ENCODE data around the gene MACROH2A2. TPM values are rescaled to one million over a fixed set of nuclear protein-coding genes. Genes with fewer than 3 reads are reported as not detected.
A peak's percentile ranks its signal among the peaks of the same experiment; 100 is the strongest.

MACROH2A2 gene
- polyA plus RNA-seq, 3 donors from 2014 or later, result 0.57 to 1.1 TPM; not detected in 1

DNA sequence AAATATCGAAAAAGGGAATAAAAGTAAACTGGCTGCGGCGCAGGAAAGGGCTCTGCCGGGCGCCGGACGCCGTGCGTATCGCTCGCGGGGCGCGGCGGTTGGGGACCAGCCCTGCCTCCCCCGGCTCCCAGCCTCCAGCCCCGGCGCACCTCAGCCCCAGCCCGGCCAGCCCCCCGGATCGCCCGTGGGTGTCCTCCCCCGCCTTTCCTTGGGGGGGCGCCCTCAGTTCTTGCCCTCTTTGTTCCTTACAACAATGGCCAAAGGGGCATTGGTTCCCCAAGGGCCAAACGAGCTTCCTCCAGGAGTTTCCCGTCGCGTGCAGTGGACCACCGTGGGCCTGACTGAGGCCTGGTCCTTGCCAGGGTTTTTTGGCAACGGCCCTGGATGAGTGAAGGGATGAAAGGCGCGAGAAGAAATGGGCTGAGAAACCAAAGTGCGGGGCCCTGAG, 1.2 kb downstream of the MACROH2A2 start:
- no peaks in the 10 kb centered on the region for H3K9me3 Mint-ChIP-seq
- DNase-seq, result no peak
- H3K36me3 Mint-ChIP-seq, result no peaks in the 10 kb centered on the region
- H3K4me3 Mint-ChIP-seq, result no peak overlapping the region
- peaks cover 10 to 18% (median 14%) of the 10 kb centered on the region in 3 donors for H3K27me3 Mint-ChIP-seq (ENCODE audit: low read depth in 3 of 3)
- H3K4me1 Mint-ChIP-seq, result peaks cover 8 to 11% of the 10 kb centered on the region in 2 donors
- no peak overlapping the region for H3K27ac Mint-ChIP-seq

DNA sequence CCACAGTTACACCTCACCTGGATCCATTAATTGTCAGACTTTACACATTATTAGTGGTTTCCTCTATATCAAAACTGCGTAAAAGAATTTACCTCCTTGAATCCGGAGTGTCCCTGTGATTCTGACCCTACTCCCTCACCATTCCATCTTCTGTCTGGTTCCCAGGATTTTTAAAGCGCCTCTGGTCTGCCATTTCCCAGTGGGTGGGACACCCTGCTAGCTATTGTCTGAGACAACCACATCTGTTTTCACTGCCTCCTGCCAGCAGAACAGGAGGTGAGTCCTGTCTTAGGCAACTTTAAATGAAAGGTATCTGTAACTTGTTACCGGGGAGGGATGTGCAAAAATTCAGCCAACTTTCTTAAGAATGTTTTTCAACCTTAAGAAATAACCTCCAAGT, 2.3 kb downstream of the MACROH2A2 start:
- Mint-ChIP-seq H3K36me3 (no peaks in the 10 kb centered on the region), H3K4me3 (peak overlapping the region in 4 of 5 donors; percentile 1 to 46 (median 32)), H3K4me1 (peaks cover 8 to 11% of the 10 kb centered on the region in 2 donors), H3K9me3 (no peaks in the 10 kb centered on the region), H3K27ac (no peak overlapping the region), H3K27me3 (ENCODE audit: low read depth in 3 of 3) (peaks cover 7 to 18% (median 14%) of the 10 kb centered on the region in 3 donors)
- DNase-seq, result no peak

DNA sequence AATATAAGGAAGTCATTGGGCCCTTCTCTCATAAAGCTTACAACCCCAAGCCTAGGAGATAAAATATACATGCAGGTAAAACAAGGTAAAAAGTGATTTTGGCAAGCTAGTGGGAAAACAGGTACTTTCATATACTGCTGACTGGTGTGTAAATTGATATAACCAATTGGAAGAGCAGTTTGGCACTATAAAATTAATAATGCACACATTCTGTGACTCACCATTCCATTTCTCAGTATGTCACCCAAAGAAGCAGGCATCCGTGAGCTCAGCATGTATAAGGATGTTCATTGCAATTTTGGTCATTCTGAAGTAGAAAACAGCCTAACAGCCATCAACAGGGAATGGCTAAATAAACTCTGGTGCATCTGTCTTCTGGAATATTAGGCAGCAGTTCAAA, 2.9 kb downstream of the MACROH2A2 start:
- Mint-ChIP-seq H3K27ac (no peak overlapping the region), H3K9me3 (no peaks in the 10 kb centered on the region), H3K4me3 (no peak overlapping the region), H3K36me3 (no peaks in the 10 kb centered on the region), H3K27me3 (ENCODE audit: low read depth in 3 of 3) (peaks cover 7 to 18% (median 14%) of the 10 kb centered on the region in 3 donors), H3K4me1 (peaks cover 8 to 11% of the 10 kb centered on the region in 2 donors)
- DNase-seq, result no peak

DNA sequence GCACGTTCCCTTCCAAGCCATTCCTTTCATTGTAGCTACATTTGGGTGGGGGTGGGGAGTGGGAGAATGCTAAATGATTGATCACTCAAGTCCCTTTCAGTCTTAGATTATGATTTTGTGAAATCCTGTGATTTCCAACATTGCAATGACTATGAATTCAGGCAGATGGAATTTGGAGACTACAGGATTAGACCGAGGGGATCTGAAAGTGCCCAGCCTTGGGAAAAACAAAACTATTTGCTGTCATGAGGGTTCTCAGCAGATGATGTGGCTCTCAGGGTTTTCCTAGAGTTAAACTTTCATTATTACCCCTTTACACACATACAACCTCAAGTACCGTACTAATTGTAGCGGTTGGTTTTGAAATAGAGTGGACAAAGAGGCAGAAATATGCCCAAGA, 4.7 kb downstream of the MACROH2A2 start:
- Mint-ChIP-seq H3K4me1 (peaks cover 7 to 11% of the 10 kb centered on the region in 2 donors), H3K27me3 (ENCODE audit: low read depth in 3 of 3) (peaks cover 4 to 13% (median 10%) of the 10 kb centered on the region in 3 donors), H3K27ac (no peak overlapping the region), H3K36me3 (no peaks in the 10 kb centered on the region), H3K4me3 (no peak overlapping the region), H3K9me3 (no peaks in the 10 kb centered on the region)
- DNase-seq, result no peak

DNA sequence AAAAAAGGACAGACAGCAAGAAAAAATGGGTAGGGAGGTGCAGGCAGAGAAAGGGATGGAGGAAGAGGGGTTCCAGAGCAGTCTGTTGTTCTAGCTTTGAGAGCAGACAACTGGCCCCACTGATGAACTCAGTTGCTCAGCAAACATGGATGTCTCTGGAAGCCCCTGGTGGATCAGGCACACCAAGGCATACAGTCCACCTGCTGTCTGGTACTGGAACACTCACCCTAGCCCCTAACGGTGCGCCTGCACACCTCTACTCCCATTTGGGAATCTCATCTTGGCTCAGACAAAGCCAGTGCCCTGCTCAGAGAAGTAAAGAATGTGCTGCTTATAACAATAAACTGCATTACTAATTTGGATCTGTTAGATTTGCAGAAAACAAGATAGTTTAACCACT, 7.7 kb downstream of the MACROH2A2 start:
- DNase-seq, result no peak
- H3K27ac Mint-ChIP-seq, result no peak overlapping the region
- no peak overlapping the region for H3K4me3 Mint-ChIP-seq
- H3K4me1 Mint-ChIP-seq, result no peaks in the 10 kb centered on the region
- no peaks in the 10 kb centered on the region for H3K36me3 Mint-ChIP-seq
- no peaks in the 10 kb centered on the region for H3K9me3 Mint-ChIP-seq
- peaks cover 0 to 2% (median 0%) of the 10 kb centered on the region in 3 donors for H3K27me3 Mint-ChIP-seq (ENCODE audit: low read depth in 3 of 3)

DNA sequence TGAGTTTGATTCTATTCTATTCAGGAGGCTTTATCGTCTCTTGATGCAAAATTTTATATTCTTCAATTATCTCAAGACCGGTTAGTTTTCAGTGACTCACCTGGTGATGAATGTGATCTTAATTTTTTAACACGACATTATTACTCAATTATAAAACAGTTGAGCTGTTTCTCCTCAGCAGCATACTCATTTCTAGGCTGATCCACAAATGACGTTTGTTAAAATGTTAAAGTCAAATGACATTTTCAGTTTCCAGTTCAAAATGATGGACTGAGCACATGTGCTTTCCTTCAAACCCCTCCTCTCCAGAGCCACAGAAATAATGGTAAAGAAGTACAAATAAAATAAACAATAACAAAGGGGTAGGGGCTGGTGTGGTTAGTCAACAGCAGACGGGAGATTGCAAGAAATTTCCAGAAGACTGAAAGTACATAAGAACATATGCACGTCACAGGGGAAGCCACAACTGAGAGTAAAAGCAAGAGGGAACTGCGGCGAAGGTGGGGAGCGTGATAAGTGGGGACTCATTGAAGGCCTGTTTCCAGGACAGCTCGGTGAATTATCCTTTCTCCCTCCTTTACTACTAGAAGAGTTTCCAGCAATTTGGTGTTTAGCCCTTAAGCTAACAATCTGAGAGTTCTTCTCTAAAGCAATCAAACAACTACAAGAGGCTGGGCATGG, 10.9 kb downstream of the MACROH2A2 start:
- Mint-ChIP-seq H3K36me3 (no peaks in the 10 kb centered on the region), H3K4me1 (no peaks in the 10 kb centered on the region), H3K4me3 (no peak overlapping the region), H3K9me3 (no peaks in the 10 kb centered on the region), H3K27me3 (ENCODE audit: low read depth in 3 of 3) (peaks cover 0 to 3% (median 0%) of the 10 kb centered on the region in 3 donors), H3K27ac (peak overlapping the region in 1 of 6 donors; percentile 11)
- DNase-seq, result no peak

DNA sequence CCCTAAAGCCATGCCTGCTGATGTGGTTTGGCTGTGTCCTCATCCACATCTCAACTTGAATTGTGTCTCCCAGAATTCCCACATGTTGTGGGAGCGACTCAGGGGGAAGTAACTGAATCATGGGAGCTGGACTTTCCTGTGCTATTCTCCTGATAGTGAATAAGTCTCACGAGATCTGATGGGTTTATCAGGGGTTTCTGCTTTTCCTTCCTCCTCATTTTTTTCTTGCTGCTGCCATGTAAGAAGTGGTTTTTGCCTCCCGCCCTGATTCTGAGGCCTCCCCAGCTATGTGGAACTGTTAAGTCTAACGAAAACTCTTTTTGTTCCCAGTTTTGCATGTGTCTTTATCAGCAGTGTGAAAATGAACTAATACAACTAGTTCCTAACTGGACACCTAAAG, 11.8 kb downstream of the MACROH2A2 start:
- Mint-ChIP-seq H3K4me3 (no peak overlapping the region), H3K36me3 (no peaks in the 10 kb centered on the region), H3K9me3 (no peaks in the 10 kb centered on the region), H3K27ac (no peak overlapping the region), H3K27me3 (ENCODE audit: low read depth in 3 of 3) (peaks cover 0 to 3% (median 0%) of the 10 kb centered on the region in 3 donors), H3K4me1 (no peaks in the 10 kb centered on the region)
- no peak for DNase-seq

DNA sequence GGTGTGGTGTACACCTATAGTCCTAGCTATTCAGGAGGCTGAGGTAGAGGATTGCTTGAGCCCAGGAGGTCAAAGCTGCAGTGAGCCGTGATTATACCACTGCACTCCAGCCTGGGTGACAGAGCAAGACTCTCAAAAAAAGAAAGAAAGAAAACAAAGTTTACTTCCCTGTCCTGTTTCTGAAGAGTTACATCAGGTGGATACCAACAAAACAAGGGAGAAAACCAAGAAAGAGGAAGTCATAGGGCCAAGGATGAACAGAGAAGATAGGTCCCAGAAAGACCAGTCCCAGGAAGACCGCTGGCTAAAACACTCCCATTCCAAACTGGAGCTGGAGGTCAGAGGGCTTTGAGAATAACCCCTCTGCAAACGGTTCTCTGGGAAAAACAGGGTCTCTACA, 13.5 kb downstream of the MACROH2A2 start:
- no peak overlapping the region for H3K27ac Mint-ChIP-seq
- H3K4me1 Mint-ChIP-seq, result no peaks in the 10 kb centered on the region

DNA sequence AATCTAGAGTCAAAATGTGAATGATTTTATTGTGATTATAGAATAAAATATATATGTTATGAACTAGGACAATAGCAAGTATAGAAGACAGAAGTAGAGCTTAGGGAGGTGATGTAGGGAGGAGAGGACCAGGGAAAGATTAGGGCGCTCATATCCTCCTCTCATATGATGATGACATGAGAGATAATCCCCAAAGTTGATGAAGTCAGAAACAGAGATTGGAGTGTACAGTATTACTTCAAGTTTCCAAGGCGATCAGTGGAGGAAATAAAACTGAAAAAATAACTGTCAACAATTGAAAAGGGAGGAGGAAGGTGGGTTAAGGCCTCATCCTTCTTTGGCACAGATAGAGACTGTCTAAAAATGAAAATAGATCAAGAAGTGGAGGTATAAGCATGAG, 14.9 kb downstream of the MACROH2A2 start:
- Mint-ChIP-seq H3K36me3 (no peaks in the 10 kb centered on the region), H3K27ac (no peak overlapping the region), H3K9me3 (no peaks in the 10 kb centered on the region), H3K27me3 (ENCODE audit: low read depth in 3 of 3) (peaks cover 0 to 3% (median 0%) of the 10 kb centered on the region in 3 donors), H3K4me3 (no peak overlapping the region), H3K4me1 (no peaks in the 10 kb centered on the region)
- no peak for DNase-seq

More for the DNA sequence above, 13.5 kb downstream of the MACROH2A2 start:
- peaks cover 0 to 3% (median 0%) of the 10 kb centered on the region in 3 donors for H3K27me3 Mint-ChIP-seq (ENCODE audit: low read depth in 3 of 3)
- DNase-seq, result no peak
- H3K4me3 Mint-ChIP-seq, result no peak overlapping the region
- H3K36me3 Mint-ChIP-seq, result no peaks in the 10 kb centered on the region
- H3K9me3 Mint-ChIP-seq, result no peaks in the 10 kb centered on the region

DNA sequence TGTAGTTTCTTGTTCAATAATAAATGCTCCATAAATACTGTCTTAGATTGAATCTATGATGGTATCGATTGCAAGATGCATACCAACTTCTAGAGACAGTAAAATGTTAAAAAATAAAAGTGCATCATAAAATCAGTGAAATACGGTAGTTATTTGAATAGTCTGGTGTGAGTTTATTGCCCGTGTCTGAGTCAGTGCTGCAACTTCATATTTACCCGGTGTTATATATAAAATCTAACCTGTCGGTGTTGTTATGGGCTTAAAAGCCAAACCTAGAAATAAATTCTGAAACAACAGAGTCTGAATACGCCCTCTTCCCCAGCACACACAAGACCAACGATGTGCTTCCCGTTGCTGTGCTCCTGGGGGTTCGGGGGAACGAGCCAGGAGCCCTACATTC, 16.3 kb downstream of the MACROH2A2 start:
- Mint-ChIP-seq H3K9me3 (no peaks in the 10 kb centered on the region), H3K4me3 (no peak overlapping the region), H3K27ac (no peak overlapping the region), H3K27me3 (ENCODE audit: low read depth in 3 of 3) (peaks cover 0 to 3% (median 0%) of the 10 kb centered on the region in 3 donors), H3K36me3 (no peaks in the 10 kb centered on the region), H3K4me1 (no peaks in the 10 kb centered on the region)
- no peak for DNase-seq

DNA sequence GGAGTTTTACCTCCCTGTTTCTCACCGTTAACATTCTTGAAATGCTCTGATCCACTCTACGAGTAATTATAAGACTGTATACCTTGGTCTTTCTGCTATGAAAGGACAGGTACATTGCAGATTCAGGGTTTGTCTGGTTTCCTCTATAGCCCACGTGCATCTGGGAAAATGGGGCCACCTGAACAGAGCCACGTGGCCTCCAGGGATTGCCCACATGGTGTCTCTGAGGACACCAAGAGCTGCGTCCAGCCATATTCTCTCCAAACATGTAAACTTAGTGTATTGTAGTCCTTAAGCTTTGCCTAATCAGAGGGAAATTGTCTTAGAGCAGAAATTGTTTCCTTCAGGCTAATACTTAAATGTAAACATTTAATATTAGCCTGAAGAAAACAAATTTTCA, 16.7 kb downstream of the MACROH2A2 start:
- no peak overlapping the region for H3K4me3 Mint-ChIP-seq
- H3K27me3 Mint-ChIP-seq (ENCODE audit: low read depth in 3 of 3), result peaks cover 0 to 3% (median 0%) of the 10 kb centered on the region in 3 donors
- no peaks in the 10 kb centered on the region for H3K9me3 Mint-ChIP-seq
- no peak for DNase-seq
- no peaks in the 10 kb centered on the region for H3K4me1 Mint-ChIP-seq
- H3K36me3 Mint-ChIP-seq, result no peaks in the 10 kb centered on the region
- no peak overlapping the region for H3K27ac Mint-ChIP-seq

DNA sequence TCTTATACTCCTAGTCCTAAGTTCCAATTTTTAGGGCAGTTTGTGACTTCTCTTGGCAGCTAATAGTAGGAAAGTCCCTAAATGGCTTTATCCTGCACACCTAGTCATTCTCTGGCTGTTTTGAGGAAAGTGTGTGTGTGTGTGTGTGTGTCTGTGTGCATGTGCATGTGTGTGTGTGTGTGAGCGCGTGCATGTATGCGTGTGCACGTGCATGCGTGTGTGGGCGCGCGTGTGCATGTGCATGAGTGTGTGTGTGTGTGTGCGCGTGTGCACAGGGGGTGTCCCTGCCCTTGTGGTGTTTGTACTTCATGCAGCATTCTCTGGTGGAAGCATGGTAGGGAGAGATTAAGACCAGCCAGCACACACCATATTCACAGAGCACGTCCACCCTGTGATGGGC, 18.2 kb downstream of the MACROH2A2 start:
- Mint-ChIP-seq H3K27me3 (ENCODE audit: low read depth in 3 of 3) (peaks cover 0 to 3% (median 0%) of the 10 kb centered on the region in 3 donors), H3K9me3 (no peaks in the 10 kb centered on the region), H3K4me1 (no peaks in the 10 kb centered on the region), H3K4me3 (no peak overlapping the region), H3K36me3 (no peaks in the 10 kb centered on the region), H3K27ac (no peak overlapping the region)
- DNase-seq, result no peak

DNA sequence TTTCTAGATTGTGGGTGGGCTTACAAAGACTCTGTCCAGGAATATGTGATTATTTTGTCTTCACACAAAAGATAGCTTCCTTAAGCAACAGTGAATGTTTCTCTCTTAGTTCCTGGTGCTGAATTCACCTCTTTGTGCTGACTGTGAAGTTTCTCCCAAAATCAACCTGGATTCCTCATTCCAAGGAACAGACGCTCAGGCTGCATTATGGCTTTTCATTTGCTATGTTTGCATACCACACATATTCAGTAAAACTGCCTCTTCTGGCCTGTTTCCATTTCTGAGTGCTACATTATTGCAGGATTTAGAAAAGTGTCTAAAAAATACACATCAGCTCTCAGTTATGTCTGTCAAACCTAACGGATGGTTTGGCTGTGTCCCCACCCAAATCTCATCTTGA, 21.5 kb downstream of the MACROH2A2 start:
- H3K4me3 Mint-ChIP-seq, result no peak overlapping the region
- H3K27ac Mint-ChIP-seq, result no peak overlapping the region
- DNase-seq, result no peak
- peaks cover 0 to 6% (median 3%) of the 10 kb centered on the region in 3 donors for H3K27me3 Mint-ChIP-seq (ENCODE audit: low read depth in 3 of 3)
- no peaks in the 10 kb centered on the region for H3K9me3 Mint-ChIP-seq
- H3K4me1 Mint-ChIP-seq, result no peaks in the 10 kb centered on the region
- H3K36me3 Mint-ChIP-seq, result no peaks in the 10 kb centered on the region

DNA sequence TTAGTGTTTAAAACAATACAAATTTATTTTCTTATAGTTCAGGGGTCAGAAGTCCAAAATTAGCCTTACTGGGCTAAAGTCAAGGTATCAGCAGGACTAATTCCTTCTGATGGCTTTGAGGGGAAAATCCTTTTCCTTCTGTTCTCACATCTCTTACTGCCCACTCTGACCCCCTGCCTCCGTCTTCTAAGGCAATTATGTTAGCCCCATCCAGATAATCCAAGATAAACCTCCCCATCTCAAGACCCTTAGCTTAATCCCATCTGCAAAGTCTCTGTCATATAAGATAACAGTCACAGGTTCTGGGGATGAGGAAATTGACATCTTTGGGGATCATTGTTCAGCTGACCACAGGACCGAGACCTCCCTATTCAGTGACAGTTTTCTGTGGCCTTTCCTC, 22.3 kb downstream of the MACROH2A2 start:
- no peak for DNase-seq
- Mint-ChIP-seq H3K27ac (no peak overlapping the region), H3K4me1 (no peaks in the 10 kb centered on the region), H3K9me3 (no peaks in the 10 kb centered on the region), H3K27me3 (ENCODE audit: low read depth in 3 of 3) (peaks cover 0 to 6% (median 5%) of the 10 kb centered on the region in 3 donors), H3K4me3 (no peak overlapping the region), H3K36me3 (no peaks in the 10 kb centered on the region)

DNA sequence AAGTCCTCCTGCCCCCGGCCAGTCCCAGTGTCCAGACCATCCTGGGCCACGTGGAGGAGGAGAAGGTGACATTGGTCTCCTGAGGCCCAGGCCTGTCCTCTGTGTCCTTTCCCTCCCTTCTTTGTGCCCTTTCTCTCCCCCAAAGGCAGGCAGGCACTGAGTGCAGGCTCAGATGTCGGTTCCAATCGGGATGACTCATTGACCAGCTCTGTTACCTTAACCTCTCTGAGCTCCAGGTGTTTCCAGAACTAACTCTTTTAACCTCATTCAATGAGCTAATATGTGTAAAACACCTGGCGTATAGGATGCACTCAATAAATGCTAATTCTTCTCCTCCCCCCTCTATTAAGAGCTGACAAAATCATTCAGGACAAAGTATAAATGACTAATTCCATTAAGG, 25.7 kb downstream of the MACROH2A2 start:
- H3K27ac Mint-ChIP-seq, result no peak overlapping the region
- H3K4me3 Mint-ChIP-seq, result no peak overlapping the region

More for the DNA sequence above, 25.7 kb downstream of the MACROH2A2 start:
- Mint-ChIP-seq H3K36me3 (no peaks in the 10 kb centered on the region), H3K4me1 (no peaks in the 10 kb centered on the region), H3K27me3 (ENCODE audit: low read depth in 3 of 3) (peaks cover 0 to 10% (median 6%) of the 10 kb centered on the region in 3 donors), H3K9me3 (no peaks in the 10 kb centered on the region)
- DNase-seq, result no peak
